Gastrocnemius medialis (tissue), 4 donors: ENCODE results near the gene CHRD.

Experiments
- CTCF ChIP-seq, 5 experiments: fragments of 450-650 bp in 3 of 5; fragments of 200-600 bp in 2 of 5; sonication (generic) in 2 of 5; IDR thresholded peaks in 4 of 5; conservative IDR thresholded peaks in 1 of 5; 1 replicate in 4 of 5; 2 replicates in 1 of 5; pipeline ENCODE4 v1.5.1; 2016 to 2019; ENCODE audit warnings: antibody characterized with exemption in 5 of 5, mild to moderate bottlenecking in 3 of 5, moderate library complexity in 3 of 5
- POLR2A ChIP-seq, 2 donors: fragments of 450-650 bp; IDR thresholded peaks; one replicate each; pipeline ENCODE4 v1.6.1; 2017; ENCODE audit warnings: antibody characterized with exemption in 2 of 2, mild to moderate bottlenecking in 2 of 2, moderate library complexity in 2 of 2

GRCh38 chr3:184347321-184348056 lies 32.4 kb upstream of the CHRD start:
- TF ChIP-seq POLR2A (IDR thresholded peaks at IDR 0.05) (no peak), CTCF (IDR thresholded peaks at IDR 0.05 in 4 of 5, conservative IDR thresholded peaks at IDR 0.05 in 1 of 5) (no peak)
